Mucosa of stomach (tissue), 1 donor: ENCODE data around the gene FAM47E.

Experiments used
- H3K27me3 ChIP-seq: one replicate; pipeline ENCODE4 v1.7.0; 2013; ENCODE audit warnings: mild to moderate bottlenecking, low read length; ENCODE audit not compliant: control insufficient read depth, insufficient read depth
- H3K36me3 ChIP-seq: one replicate; pipeline ENCODE4 v1.7.0; 2013; ENCODE audit warnings: low read length; ENCODE audit not compliant: control insufficient read depth, insufficient read depth
- H3K4me1 ChIP-seq: one replicate; pipeline ENCODE4 v1.7.0; 2013; ENCODE audit warnings: mild to moderate bottlenecking, low read length; ENCODE audit not compliant: control insufficient read depth, insufficient read depth
- H3K4me3 ChIP-seq: one replicate; pipeline ENCODE4 v1.7.0; 2013; ENCODE audit warnings: low read length
- H3K9ac ChIP-seq: one replicate; pipeline ENCODE4 v1.7.0; 2013; ENCODE audit warnings: mild to moderate bottlenecking, low read length, moderate library complexity
- H3K9me3 ChIP-seq: one replicate; pipeline ENCODE4 v1.7.0; 2013; ENCODE audit warnings: mild to moderate bottlenecking, low read length, moderate library complexity; ENCODE audit not compliant: control insufficient read depth
- donor health status: Pancreatic carcinoma.

FAM47E gene

DNA sequence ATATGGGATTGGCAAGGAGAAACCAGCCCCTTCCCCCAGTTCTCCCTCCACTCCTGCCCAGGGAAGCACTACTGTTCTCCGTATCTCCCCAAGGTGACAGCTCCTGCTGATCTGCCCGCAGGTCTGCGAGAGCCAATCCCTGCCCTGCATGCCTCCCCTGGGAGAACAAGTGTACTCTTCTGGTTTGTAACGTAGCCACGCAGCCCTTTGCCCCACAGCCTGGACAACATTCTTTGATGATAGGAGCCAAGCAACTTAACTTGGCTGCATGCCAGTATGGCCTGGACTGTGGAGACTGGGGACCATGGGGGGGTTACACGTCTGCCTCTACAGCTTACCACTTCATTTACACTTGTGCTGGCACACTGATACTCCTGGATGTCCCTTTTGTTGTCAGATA is 57.0 kb downstream of the FAM47E start:
- Histone ChIP-seq H3K4me1 (peaks cover 20% of the 10 kb centered on the region), H3K36me3 (no peaks in the 10 kb centered on the region), H3K27me3 (no peaks in the 10 kb centered on the region), H3K4me3 (no peak overlapping the region), H3K9ac (no peak overlapping the region), H3K9me3 (no peaks in the 10 kb centered on the region)

DNA sequence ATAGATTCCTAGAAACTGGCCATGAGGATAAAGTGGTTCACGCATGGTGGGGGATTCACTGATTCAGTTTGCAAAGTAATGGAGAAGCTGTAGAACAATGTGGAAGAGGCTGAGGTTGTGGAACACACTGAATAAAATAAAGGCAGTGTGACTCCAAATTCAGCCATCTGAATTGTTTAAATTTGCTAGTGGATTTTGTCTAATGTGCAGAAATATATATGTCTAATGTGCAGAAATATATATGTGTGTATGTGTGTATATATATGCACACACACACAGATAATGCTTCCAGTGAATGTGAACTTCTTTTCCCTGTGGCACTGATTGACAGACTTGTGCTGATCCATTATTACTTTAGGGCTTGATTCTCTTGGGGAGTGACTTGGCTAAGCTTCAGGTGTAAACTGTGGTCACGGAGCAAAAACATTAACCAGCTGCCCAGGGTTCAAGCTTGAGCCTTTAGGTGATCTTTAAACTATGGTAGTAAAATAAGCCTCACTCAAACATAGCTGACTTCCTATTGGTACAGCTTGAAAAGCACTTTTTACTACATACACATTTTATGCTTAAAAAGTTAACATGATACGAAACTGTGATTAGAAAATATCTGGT is 58.5 kb downstream of the FAM47E start:
- Histone ChIP-seq H3K4me3 (no peak overlapping the region), H3K36me3 (no peaks in the 10 kb centered on the region), H3K4me1 (peaks cover 17% of the 10 kb centered on the region), H3K9ac (no peak overlapping the region), H3K27me3 (no peaks in the 10 kb centered on the region), H3K9me3 (no peaks in the 10 kb centered on the region)

DNA sequence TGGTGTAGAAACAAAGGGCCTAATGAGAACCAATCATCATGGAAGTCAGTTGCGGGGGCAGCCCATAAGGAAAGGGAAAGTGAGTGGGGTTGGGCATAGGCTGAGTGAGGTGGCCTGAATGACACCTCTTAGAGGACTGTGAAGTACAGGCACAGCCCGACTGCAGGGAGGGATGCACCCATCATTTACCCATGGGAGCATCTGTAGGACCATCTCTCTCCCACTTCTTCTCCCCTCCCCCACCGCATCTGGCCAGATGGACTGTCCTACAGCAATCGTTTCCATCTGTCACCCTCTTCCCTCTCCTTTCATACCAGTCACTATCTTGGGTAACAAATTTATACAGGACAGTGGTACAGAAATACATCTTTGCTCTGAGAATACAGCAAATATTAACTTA is 59.2 kb downstream of the FAM47E start:
- H3K36me3 ChIP-seq, result no peaks in the 10 kb centered on the region
- no peak overlapping the region for H3K4me3 ChIP-seq
- H3K4me1 ChIP-seq, result peaks cover 11% of the 10 kb centered on the region
- no peaks in the 10 kb centered on the region for H3K9me3 ChIP-seq
- H3K9ac ChIP-seq, result no peak overlapping the region
- no peaks in the 10 kb centered on the region for H3K27me3 ChIP-seq

DNA sequence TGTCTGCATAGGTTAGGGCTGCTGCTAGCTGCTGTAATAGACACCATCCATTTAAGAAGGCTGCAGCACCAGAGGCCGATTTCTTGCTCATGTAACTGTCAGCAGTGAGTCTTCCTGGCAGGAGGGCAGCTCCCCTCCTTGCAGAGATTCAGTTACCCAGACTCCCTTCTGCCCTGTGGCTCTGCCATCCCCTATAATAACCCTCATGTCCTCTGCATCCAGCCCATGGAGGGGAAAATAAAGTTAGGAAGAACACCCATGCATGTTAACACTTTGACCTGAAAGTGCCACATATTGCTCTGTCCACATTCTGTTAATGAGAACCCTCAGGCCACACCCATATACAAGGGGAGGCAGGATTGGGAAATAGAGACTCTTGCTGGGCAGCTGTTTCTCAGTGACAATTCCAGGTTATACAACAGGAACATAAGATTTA is 60.4 kb downstream of the FAM47E start:
- no peaks in the 10 kb centered on the region for H3K9me3 ChIP-seq
- H3K4me3 ChIP-seq, result no peak overlapping the region
- H3K27me3 ChIP-seq, result no peaks in the 10 kb centered on the region
- H3K4me1 ChIP-seq, result peaks cover 11% of the 10 kb centered on the region
- no peaks in the 10 kb centered on the region for H3K36me3 ChIP-seq
- H3K9ac ChIP-seq, result no peak overlapping the region

DNA sequence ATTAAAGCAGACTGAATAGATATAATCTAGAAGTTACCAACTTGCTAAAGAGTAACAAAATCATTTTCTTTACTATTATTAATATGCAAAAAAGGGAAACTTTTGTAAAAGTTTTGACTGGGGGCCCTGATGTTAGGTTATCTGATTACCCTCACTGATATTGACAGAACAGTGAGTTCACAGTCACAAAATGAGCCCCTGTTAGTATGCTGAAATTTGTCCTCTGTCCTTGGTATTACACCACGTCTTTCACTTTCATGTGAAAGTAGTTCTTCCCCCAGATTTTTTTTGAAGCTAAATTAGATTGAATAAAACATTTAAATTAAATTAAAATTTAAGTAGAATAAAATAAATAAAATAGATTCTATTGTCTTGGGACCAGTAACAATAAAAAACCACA is 60.9 kb downstream of the FAM47E start:
- Histone ChIP-seq H3K9me3 (no peaks in the 10 kb centered on the region), H3K4me1 (peaks cover 11% of the 10 kb centered on the region), H3K9ac (no peak overlapping the region), H3K4me3 (no peak overlapping the region), H3K27me3 (no peaks in the 10 kb centered on the region), H3K36me3 (no peaks in the 10 kb centered on the region)

DNA sequence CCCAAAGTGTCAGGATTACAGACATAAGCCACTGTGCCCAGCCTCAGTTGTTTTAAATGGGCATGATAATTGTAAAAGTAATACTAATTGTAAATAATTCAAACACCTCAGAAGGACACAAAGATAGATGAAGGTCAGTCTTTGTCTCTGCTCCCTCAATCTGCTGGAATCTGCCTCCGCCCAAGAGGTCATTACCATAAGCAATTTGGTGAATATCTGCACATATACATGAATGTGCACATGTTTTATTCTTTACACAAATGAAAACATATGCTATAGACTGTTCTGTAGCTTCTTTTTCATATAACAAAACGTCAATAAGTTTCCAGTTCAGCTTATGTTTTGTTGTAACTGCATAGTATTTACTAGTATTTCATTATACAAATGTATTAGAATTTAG is 62.0 kb downstream of the FAM47E start:
- Histone ChIP-seq H3K4me3 (no peak overlapping the region), H3K9me3 (no peaks in the 10 kb centered on the region), H3K36me3 (no peaks in the 10 kb centered on the region), H3K4me1 (peaks cover 2% of the 10 kb centered on the region), H3K9ac (no peak overlapping the region), H3K27me3 (no peaks in the 10 kb centered on the region)

DNA sequence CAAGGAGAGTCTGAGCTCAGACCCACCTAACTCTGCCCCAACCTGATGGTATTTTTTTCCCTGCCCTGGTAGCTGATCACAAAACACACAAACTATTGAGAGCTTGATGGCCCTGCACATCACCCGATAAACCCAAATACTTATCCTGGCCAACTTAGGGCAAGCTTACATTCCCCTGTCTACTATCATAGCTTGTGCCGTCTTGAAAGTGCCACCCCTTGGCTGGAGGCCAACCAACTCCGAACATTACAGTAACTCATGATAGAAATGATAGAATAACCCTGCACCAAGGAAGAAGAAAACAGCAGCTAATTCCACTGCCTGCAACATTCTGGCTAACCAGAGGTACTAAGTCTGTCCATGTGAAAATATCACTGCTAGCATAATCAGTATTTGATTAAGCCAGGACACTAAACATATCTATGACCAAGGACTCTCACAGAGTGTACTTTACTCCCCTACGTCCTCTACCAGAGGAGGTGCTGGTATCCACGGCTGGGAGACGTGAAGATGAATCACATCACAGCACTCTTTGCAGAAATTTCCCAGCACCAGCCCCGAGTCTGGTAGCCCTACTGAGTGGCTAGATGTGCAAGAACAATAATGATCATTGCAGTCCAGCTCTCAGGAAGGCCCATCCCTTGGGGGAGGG is 63.9 kb downstream of the FAM47E start:
- H3K9ac ChIP-seq, result no peak overlapping the region
- H3K36me3 ChIP-seq, result no peaks in the 10 kb centered on the region
- no peaks in the 10 kb centered on the region for H3K9me3 ChIP-seq
- no peaks in the 10 kb centered on the region for H3K4me1 ChIP-seq
- no peaks in the 10 kb centered on the region for H3K27me3 ChIP-seq
- no peak overlapping the region for H3K4me3 ChIP-seq

GRCh38 chr4:76316131-76316530 is 64.6 kb downstream of the FAM47E start:
- H3K36me3 ChIP-seq, result no peaks in the 10 kb centered on the region
- no peak overlapping the region for H3K9ac ChIP-seq
- no peaks in the 10 kb centered on the region for H3K27me3 ChIP-seq
- no peak overlapping the region for H3K4me3 ChIP-seq
- H3K9me3 ChIP-seq, result no peaks in the 10 kb centered on the region
- no peaks in the 10 kb centered on the region for H3K4me1 ChIP-seq

GRCh38 chr4:76322236-76322635 is 70.7 kb downstream of the FAM47E start:
- H3K9ac ChIP-seq, result no peak overlapping the region
- H3K4me1 ChIP-seq, result no peaks in the 10 kb centered on the region
- H3K4me3 ChIP-seq, result no peak overlapping the region
- no peaks in the 10 kb centered on the region for H3K27me3 ChIP-seq
- no peaks in the 10 kb centered on the region for H3K36me3 ChIP-seq
- no peaks in the 10 kb centered on the region for H3K9me3 ChIP-seq

DNA sequence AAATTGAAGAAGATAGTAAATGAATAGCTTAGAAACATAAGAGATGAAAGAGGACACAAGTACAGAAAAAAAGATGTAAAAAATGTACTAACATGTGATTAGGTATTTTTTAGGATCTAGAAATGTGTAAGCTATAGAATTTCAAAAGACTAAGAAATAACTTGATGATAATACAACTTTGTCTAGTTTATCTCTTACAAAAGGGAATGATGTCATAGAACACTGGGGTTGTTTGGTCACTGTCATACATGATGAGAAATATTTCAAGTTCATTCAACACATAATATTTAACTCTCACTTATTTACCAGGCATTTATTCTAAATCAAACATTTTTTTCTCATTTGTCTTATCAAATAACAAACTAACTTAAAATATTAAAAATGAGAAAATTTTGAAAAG is 73.6 kb downstream of the FAM47E start:
- no peak overlapping the region for H3K9ac ChIP-seq
- H3K4me3 ChIP-seq, result no peak overlapping the region
- no peaks in the 10 kb centered on the region for H3K9me3 ChIP-seq
- no peaks in the 10 kb centered on the region for H3K4me1 ChIP-seq
- no peaks in the 10 kb centered on the region for H3K36me3 ChIP-seq
- no peaks in the 10 kb centered on the region for H3K27me3 ChIP-seq

GRCh38 chr4:76326515-76326914 is 75.0 kb downstream of the FAM47E start:
- Histone ChIP-seq H3K4me1 (no peaks in the 10 kb centered on the region), H3K9me3 (no peaks in the 10 kb centered on the region), H3K4me3 (no peak overlapping the region), H3K27me3 (no peaks in the 10 kb centered on the region), H3K36me3 (no peaks in the 10 kb centered on the region), H3K9ac (no peak overlapping the region)
